ENCODE data around the gene KLHL3. TPM values are rescaled to one million over a fixed set of nuclear protein-coding genes. Genes with fewer than 3 reads are reported as not detected.

Gene KLHL3
- polyA plus RNA-seq, 1 of the 3 experiments (the other 2 are of a cell fraction): 3.8 TPM

- H3K9ac ChIP-seq: no peak overlapping the region
- 0 out of 2 replicates have a peak, but pooled peaks cover 4% of the 10 kb centered on the region for H3K9me3 ChIP-seq
- no peaks in the 10 kb centered on the region for H3K27me3 ChIP-seq (ENCODE audit: insufficient read depth)
- H2AFZ ChIP-seq (ENCODE audit: low read depth): no peak overlapping the region
- ChIA-PET CTCF (interaction anchor here (1.0 to 22.5 kb wide), 4 partner anchors 12 to 215 kb away, joined by 3 to 407 read pairs (median 129); no protein-coding TSS in a partner anchor), POLR2A (interaction anchor here (0.6 kb wide), 1 partner anchor 261 kb away, joined by 3 read pairs; no protein-coding TSS in a partner anchor)
- WGBS (ENCODE audit: low lambda C conversion rate): 61% methylated on average over 4 of the region's 4 CpGs
- H3F3A ChIP-seq (replicated peaks; ENCODE audit: insufficient read depth): no peaks in the 10 kb centered on the region
- no peak overlapping the region for H3K4me3 ChIP-seq (ENCODE audit: low read depth in 2 of 2, low read length in 1 of 2)
- peaks cover 0 to 12% of the 10 kb centered on the region in 2 experiments; a peak in 2 of 4 replicates for H3K4me1 ChIP-seq (ENCODE audit: control insufficient read depth in 1 of 2, insufficient read depth in 2 of 2, low read depth in 1 of 2, low read length in 1 of 2)
- H4K20me1 ChIP-seq (ENCODE audit: insufficient read depth): no peaks in the 10 kb centered on the region
- DNase-seq: no peak
- H3K4me2 ChIP-seq: no peak overlapping the region
- H3K36me3 ChIP-seq (replicated peaks in 1 of 2; ENCODE audit: control insufficient read depth in 1 of 2, insufficient read depth in 2 of 2, low read length in 1 of 2): peaks cover 0 to 4% of the 10 kb centered on the region in 2 experiments
- no peaks in the 10 kb centered on the region for H3K9me2 ChIP-seq
- H3K27ac ChIP-seq (ENCODE audit: low read depth in 2 of 2, low read length in 1 of 2): no peak overlapping the region
- no peaks in the 10 kb centered on the region for H3K79me2 ChIP-seq (ENCODE audit: insufficient read depth)
- TF ChIP-seq FOXJ3 (CRISPR knock-in tag; IDR thresholded peaks at IDR 0.05) (no peak), FOSL2 (IDR thresholded peaks at IDR 0.05; ENCODE audit: borderline replicate concordance, low read depth) (no peak), GATA2 (CRISPR knock-in tag; IDR thresholded peaks at IDR 0.05) (no peak), RFX5 (IDR thresholded peaks at IDR 0.05; ENCODE audit: low read length) (no peak), TEAD4 (IDR thresholded peaks at IDR 0.05; ENCODE audit: borderline replicate concordance, insufficient read depth) (no peak), EZH2phosphoT487 (IDR thresholded peaks at IDR 0.05; ENCODE audit: borderline replicate concordance, low read depth) (no peak), GABPA (IDR thresholded peaks at IDR 0.05; ENCODE audit: low read depth) (no peak), USF2 (IDR thresholded peaks at IDR 0.05; ENCODE audit: borderline replicate concordance, low read depth, low read length) (no peak), USF1 (IDR thresholded peaks at IDR 0.05; ENCODE audit: borderline replicate concordance, low read depth) (no peak), CTCF (IDR thresholded peaks at IDR 0.05) (no peak), NRF1 (IDR thresholded peaks at IDR 0.05; ENCODE audit: low read depth, low read length) (no peak), POLR2AphosphoS5 (IDR thresholded peaks at IDR 0.05; ENCODE audit: low read depth, low read length) (no peak), TAF1 (IDR thresholded peaks at IDR 0.05; ENCODE audit: borderline replicate concordance, low read depth, low read length) (no peak), TCF12 (IDR thresholded peaks at IDR 0.05) (no peak), NFIC (IDR thresholded peaks at IDR 0.05; ENCODE audit: borderline replicate concordance) (no peak), YY1 (IDR thresholded peaks at IDR 0.05; ENCODE audit: low read depth) (no peak)
Measured at GRCh38 chr5:137739737-137740136, 3.8 kb upstream of the KLHL3 start.
